ENCODE measurements around the gene AKT1.

Gene AKT1

DNA sequence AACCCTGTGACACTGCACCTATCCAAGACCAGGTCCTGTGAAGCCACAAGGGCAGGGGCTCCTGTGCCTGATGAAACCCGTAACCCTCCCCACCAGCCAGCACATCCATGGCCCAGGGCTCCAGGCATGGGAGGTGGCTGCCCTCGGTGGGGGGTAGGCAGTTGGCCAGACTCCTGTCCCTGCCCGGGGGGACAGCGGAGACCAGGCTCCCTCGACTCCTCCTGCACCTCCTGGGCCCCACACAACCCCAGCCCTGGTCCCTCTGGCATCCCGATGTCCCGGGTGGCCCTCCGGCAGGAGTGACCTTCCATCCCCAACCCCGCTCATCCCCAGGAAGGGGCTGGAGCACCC lies 11.4 kb downstream of the AKT1 start:
- TF ChIP-seq, protein P1, sequence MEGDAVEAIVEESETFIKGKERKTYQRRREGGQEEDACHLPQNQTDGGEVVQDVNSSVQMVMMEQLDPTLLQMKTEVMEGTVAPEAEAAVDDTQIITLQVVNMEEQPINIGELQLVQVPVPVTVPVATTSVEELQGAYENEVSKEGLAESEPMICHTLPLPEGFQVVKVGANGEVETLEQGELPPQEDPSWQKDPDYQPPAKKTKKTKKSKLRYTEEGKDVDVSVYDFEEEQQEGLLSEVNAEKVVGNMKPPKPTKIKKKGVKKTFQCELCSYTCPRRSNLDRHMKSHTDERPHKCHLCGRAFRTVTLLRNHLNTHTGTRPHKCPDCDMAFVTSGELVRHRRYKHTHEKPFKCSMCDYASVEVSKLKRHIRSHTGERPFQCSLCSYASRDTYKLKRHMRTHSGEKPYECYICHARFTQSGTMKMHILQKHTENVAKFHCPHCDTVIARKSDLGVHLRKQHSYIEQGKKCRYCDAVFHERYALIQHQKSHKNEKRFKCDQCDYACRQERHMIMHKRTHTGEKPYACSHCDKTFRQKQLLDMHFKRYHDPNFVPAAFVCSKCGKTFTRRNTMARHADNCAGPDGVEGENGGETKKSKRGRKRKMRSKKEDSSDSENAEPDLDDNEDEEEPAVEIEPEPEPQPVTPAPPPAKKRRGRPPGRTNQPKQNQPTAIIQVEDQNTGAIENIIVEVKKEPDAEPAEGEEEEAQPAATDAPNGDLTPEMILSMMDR (IDR thresholded peaks at IDR 0.05; ENCODE audit: low read depth, low read length, missing control alignments) = no peak
- no peak overlapping the region for H3K4me3 ChIP-seq (replicated peaks; ENCODE audit: low read depth, low read length)
- DNase-seq (ENCODE audit: extremely low read depth, low read depth) = no peak

GRCh38 chr14:104783484-104784217 lies 11.9 kb downstream of the AKT1 start:
- no peak for DNase-seq (ENCODE audit: extremely low read depth, low read depth)
- H3K4me3 ChIP-seq (replicated peaks; ENCODE audit: low read depth, low read length) = no peak overlapping the region
- TF ChIP-seq, protein P1 (IDR thresholded peaks at IDR 0.05; ENCODE audit: low read depth, low read length, missing control alignments) = no peak

DNA sequence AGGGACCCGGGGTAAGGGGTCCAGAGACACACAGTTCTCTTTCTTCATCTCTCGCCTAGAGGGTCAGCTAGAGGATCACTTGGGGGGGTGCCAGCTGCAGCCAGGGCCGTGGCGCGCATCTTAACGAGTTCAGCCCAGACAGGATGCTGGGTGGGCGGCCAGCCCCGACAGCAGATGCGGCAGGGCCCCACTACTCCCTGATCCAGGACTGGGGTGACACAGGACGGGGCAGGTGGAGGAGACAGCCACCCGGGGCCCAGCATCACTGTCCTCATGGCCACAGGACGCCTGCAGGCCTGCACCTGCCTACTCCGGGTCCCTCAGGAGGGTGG lies 12.8 kb downstream of the AKT1 start:
- TF ChIP-seq, protein P1 (IDR thresholded peaks at IDR 0.05; ENCODE audit: low read depth, low read length, missing control alignments) = no peak
- H3K4me3 ChIP-seq (replicated peaks; ENCODE audit: low read depth, low read length) = no peak overlapping the region
- DNase-seq (ENCODE audit: extremely low read depth, low read depth) = no peak

DNA sequence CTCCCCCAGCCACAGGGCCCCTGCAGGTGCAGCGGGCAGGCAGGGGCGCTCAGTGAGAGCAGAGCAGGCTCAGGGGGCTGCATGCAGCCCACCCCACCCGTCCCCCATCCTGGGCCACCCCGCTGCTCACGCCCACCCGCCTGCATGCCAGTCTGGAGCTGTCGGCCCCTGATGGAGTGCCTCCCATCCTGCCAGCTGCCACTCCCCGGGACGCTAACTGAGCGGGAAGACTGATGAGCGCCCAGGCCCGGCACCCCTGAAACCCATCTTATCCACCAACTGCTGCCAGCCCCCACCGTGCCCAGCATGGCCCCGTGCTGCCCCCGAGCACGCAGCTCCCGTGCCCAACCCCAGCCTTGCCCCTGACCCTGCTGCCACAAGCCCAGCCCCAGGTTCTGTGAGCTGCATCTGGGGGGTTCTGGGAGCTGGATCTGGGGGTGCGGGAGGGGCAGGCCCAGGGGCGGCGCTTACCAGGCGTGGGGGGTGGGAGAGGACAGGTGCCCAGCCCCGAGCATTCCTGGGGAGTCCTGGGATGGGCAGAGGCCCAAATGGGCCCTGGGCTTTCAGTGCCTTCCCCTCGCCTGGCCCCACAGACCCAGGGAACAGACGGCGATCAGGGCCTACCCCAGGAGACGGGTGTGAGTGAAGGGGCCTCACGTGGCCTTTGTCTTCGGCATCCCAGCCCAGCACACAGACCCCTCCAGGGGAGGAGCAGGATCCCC lies 13.3 kb downstream of the AKT1 start:
- DNase-seq (ENCODE audit: extremely low read depth, low read depth) = no peak
- TF ChIP-seq, protein P1 (IDR thresholded peaks at IDR 0.05; ENCODE audit: low read depth, low read length, missing control alignments) = no peak
- H3K4me3 ChIP-seq (replicated peaks; ENCODE audit: low read depth, low read length) = no peak overlapping the region

DNA sequence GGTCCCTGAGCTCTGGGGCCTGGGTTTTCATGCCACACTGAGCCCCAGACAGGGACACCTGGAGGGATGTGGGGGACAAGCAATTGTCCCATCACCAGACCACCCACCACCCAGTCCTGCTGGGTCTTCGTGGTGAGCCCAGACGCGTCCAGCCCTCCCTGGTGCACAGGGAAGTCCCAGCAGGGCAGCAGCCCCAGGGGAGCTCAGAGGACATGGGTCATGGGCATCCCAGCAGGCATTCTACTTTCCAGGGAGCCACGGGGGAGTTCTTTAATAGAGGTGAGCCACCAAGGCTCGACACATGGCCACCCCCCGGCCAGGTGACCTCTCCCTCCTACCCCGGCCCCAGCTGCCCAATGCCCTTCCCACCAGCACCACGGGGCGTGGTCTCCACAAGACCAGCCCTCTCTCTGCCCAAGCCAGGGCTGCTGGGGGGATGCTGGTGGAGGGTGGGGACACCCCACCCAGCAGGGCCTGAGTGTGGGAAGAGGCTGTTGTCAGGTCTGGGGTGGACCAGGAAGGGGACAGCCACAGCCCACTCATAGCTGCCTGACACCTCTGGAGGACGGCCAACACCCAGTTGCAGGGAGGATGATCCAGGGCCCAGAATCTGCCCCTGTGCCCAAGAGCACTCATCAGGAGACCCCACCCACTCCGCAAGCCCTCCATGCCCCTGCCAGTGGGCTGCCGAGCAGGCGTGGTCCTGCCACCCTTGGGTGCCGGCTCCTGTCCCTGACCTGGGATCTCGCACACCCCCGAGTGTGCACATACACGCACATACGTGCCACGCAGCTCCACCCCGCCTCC lies 14.1 kb downstream of the AKT1 start:
- H3K4me3 ChIP-seq (replicated peaks; ENCODE audit: low read depth, low read length) = no peak overlapping the region
- DNase-seq (ENCODE audit: extremely low read depth, low read depth) = no peak
- TF ChIP-seq, protein P1 (IDR thresholded peaks at IDR 0.05; ENCODE audit: low read depth, low read length, missing control alignments) = no peak

- DNase-seq (ENCODE audit: extremely low read depth, low read depth) = no peak
- no peak overlapping the region for H3K4me3 ChIP-seq (replicated peaks; ENCODE audit: low read depth, low read length)
- TF ChIP-seq, protein P1 (IDR thresholded peaks at IDR 0.05; ENCODE audit: low read depth, low read length, missing control alignments) = no peak
Observed at GRCh38 chr14:104780513-104781030, 15.0 kb downstream of the AKT1 start.
